ENCODE measurements around the gene ALDH8A1.

- TF ChIP-seq CTCF (IDR thresholded peaks at IDR 0.05) (no peak), POLR2A (IDR thresholded peaks at IDR 0.05) (no peak)
Observed at GRCh38 chr6:134964451-134965203, 14.7 kb upstream of the ALDH8A1 start.
